ENCODE results near the gene MRAP. TPM values are rescaled to one million over a fixed set of nuclear protein-coding genes. Genes with fewer than 3 reads are reported as not detected.

Gene MRAP
- total RNA-seq, result 0.24 and 0.33 TPM in 2 replicates
- 0.77 TPM in 1 of 2 replicates, not detected in the other for polyA plus RNA-seq

DNA sequence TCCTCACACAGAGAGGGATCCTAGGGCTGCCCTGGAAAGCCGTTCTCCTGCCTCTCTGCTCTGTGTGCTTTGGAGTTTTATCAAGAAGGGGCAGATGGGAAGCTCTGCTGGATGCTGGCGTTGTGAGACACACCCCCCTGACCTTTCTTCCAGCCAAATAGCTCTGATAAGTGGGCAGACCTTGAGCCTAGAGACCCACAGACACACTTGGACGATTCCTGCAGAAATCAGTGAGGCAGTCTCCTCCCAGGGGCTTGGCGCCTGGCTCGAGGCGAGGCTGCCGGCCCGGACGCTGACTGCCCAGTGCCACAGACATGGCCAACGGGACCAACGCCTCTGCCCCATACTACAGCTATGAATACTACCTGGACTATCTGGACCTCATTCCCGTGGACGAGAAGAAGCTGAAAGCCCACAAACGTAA is at the start of gene MRAP:
TSS of gene MRAP (plus strand) at position 198 of the 424 bp plus-strand sequence. CDS start at position 315, 117 bp downstream.
- WGBS (ENCODE audit: low lambda C conversion rate, missing lambda C conversion rate), result 89% methylated on average over 14 of the region's 14 CpGs
- no peak within 1 kb of the TSS for H3K4me2 ChIP-seq
- H3K27ac ChIP-seq, result no peak within 1 kb of the TSS

GRCh38 chr21:32249511-32250280 is 49.0 kb upstream of the MRAP start:
- H3K27ac ChIP-seq, result no peak overlapping the region
- H4K20me1 ChIP-seq (ENCODE audit: insufficient read depth, poor library complexity, severe bottlenecking), result no peaks in the 10 kb centered on the region
- peaks cover 4% of the 10 kb centered on the region for H3K4me1 ChIP-seq (ENCODE audit: insufficient read depth)
- H3K79me2 ChIP-seq, result no peaks in the 10 kb centered on the region
- H2AFZ ChIP-seq, result no peak overlapping the region
- DNase-seq (ENCODE audit: low spot score), result no peak
- no peak for TF ChIP-seq EZH2phosphoT487 (IDR thresholded peaks at IDR 0.05; ENCODE audit: low read depth, severe bottlenecking, unreplicated experiment)
- TF ChIP-seq, protein P1, sequence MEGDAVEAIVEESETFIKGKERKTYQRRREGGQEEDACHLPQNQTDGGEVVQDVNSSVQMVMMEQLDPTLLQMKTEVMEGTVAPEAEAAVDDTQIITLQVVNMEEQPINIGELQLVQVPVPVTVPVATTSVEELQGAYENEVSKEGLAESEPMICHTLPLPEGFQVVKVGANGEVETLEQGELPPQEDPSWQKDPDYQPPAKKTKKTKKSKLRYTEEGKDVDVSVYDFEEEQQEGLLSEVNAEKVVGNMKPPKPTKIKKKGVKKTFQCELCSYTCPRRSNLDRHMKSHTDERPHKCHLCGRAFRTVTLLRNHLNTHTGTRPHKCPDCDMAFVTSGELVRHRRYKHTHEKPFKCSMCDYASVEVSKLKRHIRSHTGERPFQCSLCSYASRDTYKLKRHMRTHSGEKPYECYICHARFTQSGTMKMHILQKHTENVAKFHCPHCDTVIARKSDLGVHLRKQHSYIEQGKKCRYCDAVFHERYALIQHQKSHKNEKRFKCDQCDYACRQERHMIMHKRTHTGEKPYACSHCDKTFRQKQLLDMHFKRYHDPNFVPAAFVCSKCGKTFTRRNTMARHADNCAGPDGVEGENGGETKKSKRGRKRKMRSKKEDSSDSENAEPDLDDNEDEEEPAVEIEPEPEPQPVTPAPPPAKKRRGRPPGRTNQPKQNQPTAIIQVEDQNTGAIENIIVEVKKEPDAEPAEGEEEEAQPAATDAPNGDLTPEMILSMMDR (IDR thresholded peaks at IDR 0.05; ENCODE audit: poor library complexity), result no peak
- no peak for TF ChIP-seq EZH2 (IDR thresholded peaks at IDR 0.05; ENCODE audit: borderline replicate concordance)
- H3K9me2 ChIP-seq (replicated peaks; ENCODE audit: insufficient read depth), result no peaks in the 10 kb centered on the region
- no peaks in the 10 kb centered on the region for H3K27me3 ChIP-seq
- no peaks in the 10 kb centered on the region for H3K36me3 ChIP-seq (replicated peaks; ENCODE audit: insufficient read depth, low read depth)
- WGBS (ENCODE audit: low lambda C conversion rate, missing lambda C conversion rate), result 81% methylated on average over 15 of the region's 15 CpGs
- H3K4me2 ChIP-seq, result no peak overlapping the region
- H3K4me3 ChIP-seq, result no peak overlapping the region
- no peaks in the 10 kb centered on the region for H3K9me3 ChIP-seq (ENCODE audit: low read depth)

More for the DNA sequence above, at the start of gene MRAP:
- H3K4me3 ChIP-seq, result no peak within 1 kb of the TSS
- H3K36me3 ChIP-seq (replicated peaks; ENCODE audit: insufficient read depth, low read depth), result no peaks in the 10 kb centered on the region
- H3K79me2 ChIP-seq, result no peaks in the 10 kb centered on the region
- DNase-seq (ENCODE audit: low spot score), result no peak
- no peaks in the 10 kb centered on the region for H3K27me3 ChIP-seq
- TF ChIP-seq EZH2 (IDR thresholded peaks at IDR 0.05; ENCODE audit: borderline replicate concordance) (no peak), EZH2phosphoT487 (IDR thresholded peaks at IDR 0.05; ENCODE audit: low read depth, severe bottlenecking, unreplicated experiment) (no peak)
- TF ChIP-seq, protein P1 (IDR thresholded peaks at IDR 0.05; ENCODE audit: poor library complexity), result no peak
- no peaks in the 10 kb centered on the region for H3K9me3 ChIP-seq (ENCODE audit: low read depth)
- H3K4me1 ChIP-seq (ENCODE audit: insufficient read depth), result no peaks in the 10 kb centered on the region
- H4K20me1 ChIP-seq (ENCODE audit: insufficient read depth, poor library complexity, severe bottlenecking), result no peaks in the 10 kb centered on the region
- H3K9me2 ChIP-seq (replicated peaks; ENCODE audit: insufficient read depth), result no peaks in the 10 kb centered on the region
- no peak within 1 kb of the TSS for H2AFZ ChIP-seq

- DNase-seq (ENCODE audit: low spot score), result no peak
- Histone ChIP-seq H3K4me3 (no peak overlapping the region), H3K36me3 (replicated peaks; ENCODE audit: insufficient read depth, low read depth) (no peaks in the 10 kb centered on the region), H3K9me3 (ENCODE audit: low read depth) (no peaks in the 10 kb centered on the region), H3K79me2 (no peaks in the 10 kb centered on the region), H3K27me3 (no peaks in the 10 kb centered on the region), H3K9me2 (replicated peaks; ENCODE audit: insufficient read depth) (no peaks in the 10 kb centered on the region), H3K4me1 (ENCODE audit: insufficient read depth) (peaks cover 11% of the 10 kb centered on the region), H2AFZ (no peak overlapping the region), H4K20me1 (ENCODE audit: insufficient read depth, poor library complexity, severe bottlenecking) (no peaks in the 10 kb centered on the region), H3K4me2 (no peak overlapping the region), H3K27ac (no peak overlapping the region)
- no peak for TF ChIP-seq EZH2phosphoT487 (IDR thresholded peaks at IDR 0.05; ENCODE audit: low read depth, severe bottlenecking, unreplicated experiment)
- TF ChIP-seq, protein P1 (IDR thresholded peaks at IDR 0.05; ENCODE audit: poor library complexity), result no peak
- no peak for TF ChIP-seq EZH2 (IDR thresholded peaks at IDR 0.05; ENCODE audit: borderline replicate concordance)
Observed at GRCh38 chr21:32252136-32252535, 46.5 kb upstream of the MRAP start.
